ENCODE measurements around the gene NUDT4.
"Not testable (repeated sequence)": the region's sequence is repeated elsewhere in the genome, so short reads cannot be mapped to it uniquely, and the experiment has no call there.

Gene NUDT4

DNA sequence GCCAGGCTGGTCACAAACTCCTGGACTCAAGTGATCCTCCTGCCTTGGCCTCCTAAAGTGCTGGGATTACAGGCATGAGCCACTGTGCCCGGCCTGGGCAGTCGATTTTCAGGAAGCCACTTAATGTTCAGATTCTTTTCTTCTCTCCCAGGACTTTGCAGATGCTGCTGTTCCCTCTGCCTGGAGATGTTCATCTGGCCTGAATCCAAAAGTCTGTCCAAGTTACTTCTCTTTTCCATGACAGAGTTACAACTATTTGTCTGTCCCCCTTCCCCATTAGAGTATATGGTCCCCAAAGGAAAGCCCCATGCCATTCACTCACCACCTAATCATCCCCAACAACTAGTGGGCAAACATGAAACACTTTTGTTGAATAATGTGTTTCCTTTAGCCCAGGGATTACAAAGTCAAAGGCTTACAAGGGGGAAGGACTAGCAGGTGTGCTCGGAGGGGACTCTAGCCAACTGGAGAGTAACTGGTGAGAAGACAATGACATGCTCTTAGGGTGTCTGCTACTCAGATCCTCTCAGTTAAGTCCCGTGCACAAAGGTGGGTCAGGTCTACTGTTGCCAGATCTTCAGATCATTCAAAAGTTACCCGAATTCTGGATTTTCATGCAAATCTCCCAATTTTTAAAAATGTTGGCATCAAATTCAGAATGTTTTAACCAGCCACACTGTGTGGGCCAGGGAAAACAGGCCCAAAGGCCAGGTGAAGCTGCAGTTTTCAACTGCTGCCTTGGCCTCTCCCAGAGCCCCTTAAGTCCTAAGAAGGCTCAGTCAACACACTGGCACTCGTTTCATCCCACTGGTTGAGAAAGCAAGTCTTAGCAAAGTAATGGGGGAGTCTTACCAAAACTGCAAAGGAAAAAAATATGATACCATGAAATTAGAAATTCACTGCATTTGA, 29.6 kb downstream of the NUDT4 start:
- TF ChIP-seq POLR2A (IDR thresholded peaks at IDR 0.05; ENCODE audit: low read depth, low read length) (no peak; the same call in 1 of the 2 replicates), POLR2AphosphoS5 (IDR thresholded peaks at IDR 0.05; ENCODE audit: low read depth, low read length) (no peak), TAF1 (IDR thresholded peaks at IDR 0.05; ENCODE audit: borderline replicate concordance, low read depth, low read length) (no peak)
- no peak for DNase-seq (ENCODE audit: insufficient read length)
- no peak for FAIRE-seq

DNA sequence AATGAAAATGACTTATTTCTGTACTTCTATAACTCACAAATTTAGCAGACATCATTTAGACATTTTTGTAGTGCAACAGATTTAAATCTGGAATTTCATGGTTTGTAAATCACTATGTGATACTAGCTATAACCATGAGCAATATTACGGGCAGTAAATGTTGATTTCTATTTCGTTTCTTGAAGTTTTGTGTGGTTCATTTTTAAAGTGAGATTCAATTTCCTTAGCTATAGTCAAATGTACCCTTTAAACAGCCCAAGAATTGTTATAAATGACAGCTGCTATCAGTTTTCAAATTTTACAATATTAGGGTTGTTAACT, 30.2 kb downstream of the NUDT4 start:
- FAIRE-seq = no peak
- TF ChIP-seq POLR2A (IDR thresholded peaks at IDR 0.05; ENCODE audit: low read depth, low read length) (no peak), POLR2AphosphoS5 (IDR thresholded peaks at IDR 0.05; ENCODE audit: low read depth, low read length) (no peak), TAF1 (IDR thresholded peaks at IDR 0.05; ENCODE audit: borderline replicate concordance, low read depth, low read length) (no peak)
- no peak for DNase-seq (ENCODE audit: insufficient read length)

DNA sequence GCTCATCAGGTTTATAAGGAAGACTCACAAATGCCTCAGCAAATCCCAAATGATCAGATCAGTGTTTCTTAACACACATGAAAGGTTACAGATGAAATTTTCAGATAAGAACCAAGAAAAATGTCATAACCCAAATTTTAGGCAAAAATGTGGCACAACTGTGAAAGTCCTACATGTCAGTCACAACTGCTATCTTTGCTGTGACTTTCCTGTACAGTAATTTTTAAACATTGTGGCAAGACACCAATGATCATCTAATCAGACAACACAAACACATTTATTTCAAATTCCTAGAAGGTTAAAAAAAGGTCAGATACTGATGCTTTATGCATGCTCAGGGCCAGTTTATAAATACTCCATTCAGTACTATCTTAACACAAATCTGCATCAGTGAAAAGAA, 31.1 kb downstream of the NUDT4 start:
- FAIRE-seq (no peak), DNase-seq (ENCODE audit: insufficient read length) (no peak)
- TF ChIP-seq POLR2AphosphoS5 (IDR thresholded peaks at IDR 0.05; ENCODE audit: low read depth, low read length) = no peak
- TF ChIP-seq POLR2A (IDR thresholded peaks at IDR 0.05; ENCODE audit: low read depth, low read length) = no peak
- no peak for TF ChIP-seq TAF1 (IDR thresholded peaks at IDR 0.05; ENCODE audit: borderline replicate concordance, low read depth, low read length)

DNA sequence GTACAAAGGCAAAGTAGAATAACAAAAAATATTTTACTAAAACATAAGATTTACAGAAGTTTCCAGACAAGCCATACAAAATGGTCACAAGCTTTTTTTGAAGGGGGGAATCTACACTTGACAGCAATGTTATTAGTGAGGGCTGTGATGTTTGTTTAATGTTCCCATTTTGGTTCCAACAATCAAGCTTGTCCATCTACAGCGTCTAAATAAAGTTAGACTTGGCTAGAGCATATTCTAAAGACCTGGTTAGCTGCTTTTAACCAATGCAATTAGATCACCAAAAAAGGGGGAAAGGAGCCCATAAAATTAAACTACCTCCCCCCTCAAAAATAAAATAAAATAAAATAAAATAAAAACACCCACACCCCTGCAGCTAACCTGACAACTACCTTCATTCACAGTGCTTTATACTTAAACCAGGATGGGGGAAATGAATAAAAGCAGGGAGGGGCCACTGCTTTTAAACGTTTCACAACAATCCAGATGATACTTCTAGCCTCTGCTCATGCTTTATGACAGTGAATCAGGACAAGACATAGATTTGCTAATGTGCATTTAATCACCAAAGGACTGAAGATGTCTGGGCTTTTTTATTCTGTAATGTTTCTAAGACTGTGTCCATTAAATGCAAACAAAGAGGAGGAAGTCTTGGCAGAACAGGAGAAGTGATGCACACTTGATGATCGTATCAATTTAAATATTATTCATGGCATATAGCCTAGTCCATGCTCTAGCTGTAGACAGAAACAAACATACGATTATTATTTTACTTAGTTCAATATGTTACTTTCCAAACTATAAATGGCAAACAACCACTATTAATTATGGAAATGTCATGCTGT, 31.8 kb downstream of the NUDT4 start:
- FAIRE-seq = peak; percentile 63
- DNase-seq (ENCODE audit: insufficient read length) = not testable (repeated sequence)

DNA sequence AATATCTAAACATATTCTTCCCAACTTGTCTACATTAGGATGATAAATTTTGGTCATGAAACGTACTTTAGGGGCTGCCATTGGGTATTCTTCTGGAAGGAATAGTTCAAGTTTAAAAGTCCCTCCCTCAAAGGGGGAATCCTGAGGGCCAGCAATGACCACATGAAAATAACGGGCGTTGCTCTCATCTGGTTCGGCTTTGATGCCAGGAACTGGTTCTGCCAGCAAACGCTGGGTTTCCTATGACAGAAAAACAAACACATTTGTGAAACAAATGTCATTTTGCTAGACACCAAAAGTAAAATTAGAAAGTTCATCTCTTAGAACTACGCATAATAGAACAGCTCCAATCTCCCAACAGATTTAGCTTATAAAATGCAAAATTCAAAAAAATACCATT, 33.3 kb downstream of the NUDT4 start:
- FAIRE-seq; DNase-seq (ENCODE audit: insufficient read length): not testable (repeated sequence)

DNA sequence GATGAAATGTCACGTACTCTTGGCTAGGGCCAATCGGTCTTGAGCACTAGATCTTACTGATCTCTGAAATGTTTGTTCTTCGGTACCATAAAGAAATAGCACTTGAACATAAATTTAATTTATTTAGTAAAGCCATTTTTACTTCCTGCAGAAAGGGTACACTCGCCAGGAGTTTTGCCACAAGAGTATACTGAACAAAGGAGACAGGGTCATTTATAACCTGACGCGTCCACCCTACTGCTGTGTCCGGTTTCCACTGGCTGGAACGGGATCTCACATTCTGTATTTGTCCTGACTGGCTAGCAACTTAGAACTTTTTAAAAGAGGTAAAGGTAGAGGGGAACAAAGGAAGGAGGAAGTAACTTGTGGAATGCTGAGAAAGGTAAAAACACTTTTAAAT, 34.7 kb downstream of the NUDT4 start:
- not testable (repeated sequence) for FAIRE-seq; DNase-seq (ENCODE audit: insufficient read length)

DNA sequence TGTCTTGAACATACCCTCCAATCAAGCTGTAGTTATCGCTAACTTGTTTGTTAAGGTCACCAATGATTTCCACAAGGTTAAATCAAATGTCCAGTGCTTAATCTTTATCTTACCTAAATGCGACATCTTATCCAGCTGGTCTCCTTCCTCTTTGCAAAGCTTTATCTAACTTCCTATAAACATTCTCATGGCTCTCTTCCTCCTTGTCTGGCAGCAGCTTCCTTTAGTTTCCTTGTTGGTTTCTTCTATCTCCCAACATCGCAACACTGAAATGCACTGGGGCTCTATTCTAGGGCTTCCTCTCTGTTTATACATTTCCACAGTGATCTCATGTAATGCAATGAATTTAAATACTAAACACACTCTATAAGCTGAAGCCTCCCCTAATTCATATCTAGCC, 35.3 kb downstream of the NUDT4 start:
- DNase-seq (ENCODE audit: insufficient read length) (no peak), FAIRE-seq (no peak)
- no peak for TF ChIP-seq POLR2AphosphoS5 (IDR thresholded peaks at IDR 0.05; ENCODE audit: low read depth, low read length)
- TF ChIP-seq POLR2A (IDR thresholded peaks at IDR 0.05; ENCODE audit: low read depth, low read length) = no peak
- no peak for TF ChIP-seq TAF1 (IDR thresholded peaks at IDR 0.05; ENCODE audit: borderline replicate concordance, low read depth, low read length)

DNA sequence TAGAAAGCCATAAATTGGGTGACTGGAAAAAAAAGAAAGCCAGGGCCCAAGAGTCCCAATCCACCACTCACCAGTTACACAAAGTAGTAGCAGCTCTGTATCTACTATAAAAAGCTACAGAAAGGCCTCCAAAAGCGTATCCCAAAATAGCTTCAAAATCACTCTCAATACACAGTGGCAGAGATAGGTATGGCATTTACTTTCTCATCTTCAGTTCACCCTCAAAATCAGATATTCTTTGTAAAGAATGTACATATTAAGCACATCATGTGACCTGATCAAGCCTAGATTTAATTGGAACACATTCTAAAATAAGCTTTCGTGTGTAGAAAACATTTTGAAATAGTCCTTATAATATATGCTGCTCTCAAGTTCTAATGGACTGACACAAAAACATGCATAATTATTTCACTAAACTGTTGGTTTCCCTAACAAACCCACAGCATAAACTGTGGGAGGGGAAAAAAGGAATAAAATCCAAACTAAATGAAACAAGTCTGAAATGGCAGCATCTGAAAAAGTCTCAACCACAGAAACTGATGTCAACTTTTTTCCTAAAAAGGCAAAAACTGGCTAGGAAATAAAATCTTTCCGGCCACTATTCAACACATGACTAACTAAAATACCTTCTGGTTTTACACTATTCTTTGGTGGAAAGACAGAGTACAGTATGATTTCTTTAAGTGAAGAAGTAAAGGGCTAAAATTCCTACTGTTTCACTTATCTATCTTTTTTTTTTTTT, 38.2 kb downstream of the NUDT4 start:
- no peak for TF ChIP-seq TAF1 (IDR thresholded peaks at IDR 0.05; ENCODE audit: borderline replicate concordance, low read depth, low read length)
- no peak for TF ChIP-seq POLR2AphosphoS5 (IDR thresholded peaks at IDR 0.05; ENCODE audit: low read depth, low read length)
- TF ChIP-seq POLR2A (IDR thresholded peaks at IDR 0.05; ENCODE audit: low read depth, low read length) = no peak
- FAIRE-seq (peak; percentile 58), DNase-seq (ENCODE audit: insufficient read length) (no peak)

DNA sequence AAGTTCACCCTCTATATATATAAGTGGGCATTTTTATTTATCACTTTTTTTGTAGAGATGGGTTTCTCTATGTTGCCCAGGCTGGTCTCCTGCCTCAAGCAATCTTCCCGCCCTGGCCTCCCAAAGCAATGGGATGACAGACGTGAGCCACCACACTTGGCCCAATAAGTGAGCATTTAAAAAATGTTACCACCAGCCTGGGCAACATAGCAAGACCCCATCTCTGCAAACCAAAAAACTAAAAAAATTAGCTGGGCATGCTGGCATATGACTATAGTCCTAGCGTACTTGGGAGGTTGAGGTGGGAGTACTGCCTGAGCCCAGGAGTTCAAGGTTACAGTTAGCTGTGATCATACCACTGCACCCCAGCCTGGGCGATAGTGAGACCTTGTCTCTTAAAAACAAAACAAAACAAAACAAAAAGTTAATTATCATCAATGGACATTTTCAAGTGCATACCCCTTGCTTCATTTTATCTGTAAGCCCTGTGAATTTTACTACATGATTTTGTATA, 40.3 kb downstream of the NUDT4 start:
- DNase-seq (ENCODE audit: insufficient read length) = no peak
- TF ChIP-seq POLR2AphosphoS5 (IDR thresholded peaks at IDR 0.05; ENCODE audit: low read depth, low read length) = no peak
- TF ChIP-seq POLR2A (IDR thresholded peaks at IDR 0.05; ENCODE audit: low read depth, low read length) = no peak
- TF ChIP-seq TAF1 (IDR thresholded peaks at IDR 0.05; ENCODE audit: borderline replicate concordance, low read depth, low read length) = no peak
- FAIRE-seq = no peak

DNA sequence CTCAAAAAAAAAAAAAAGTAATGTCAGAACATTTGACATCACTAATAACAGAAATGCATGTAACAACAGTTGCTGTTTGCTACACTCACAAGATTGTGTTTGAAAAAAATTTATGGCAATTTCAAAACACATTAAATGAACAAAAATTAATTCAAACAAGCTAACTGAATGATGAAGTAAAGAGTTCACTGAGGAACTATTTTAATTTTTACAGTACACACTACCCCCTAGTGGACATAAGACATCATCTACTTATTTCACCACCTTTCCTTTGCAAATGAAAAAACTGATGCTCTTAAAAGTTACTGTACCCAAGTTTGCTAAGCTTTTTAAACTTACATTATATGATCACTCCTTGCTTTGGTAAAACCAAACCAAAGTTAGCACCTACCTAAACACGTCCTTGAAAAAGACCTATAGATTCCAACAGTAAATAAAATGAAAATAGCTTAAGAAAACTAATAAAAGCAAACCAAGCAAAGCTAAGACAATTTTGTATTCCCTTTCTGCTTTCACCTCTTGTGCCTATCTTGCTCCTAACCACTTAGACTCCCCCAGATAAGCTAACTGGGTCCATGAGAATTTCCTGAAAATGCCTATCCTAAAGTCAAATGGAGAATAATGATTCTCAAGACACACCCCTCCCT, 41.8 kb downstream of the NUDT4 start:
- no peak for DNase-seq (ENCODE audit: insufficient read length)
- no peak for FAIRE-seq
- no peak for TF ChIP-seq POLR2AphosphoS5 (IDR thresholded peaks at IDR 0.05; ENCODE audit: low read depth, low read length)
- no peak for TF ChIP-seq POLR2A (IDR thresholded peaks at IDR 0.05; ENCODE audit: low read depth, low read length)
- TF ChIP-seq TAF1 (IDR thresholded peaks at IDR 0.05; ENCODE audit: borderline replicate concordance, low read depth, low read length) = no peak

DNA sequence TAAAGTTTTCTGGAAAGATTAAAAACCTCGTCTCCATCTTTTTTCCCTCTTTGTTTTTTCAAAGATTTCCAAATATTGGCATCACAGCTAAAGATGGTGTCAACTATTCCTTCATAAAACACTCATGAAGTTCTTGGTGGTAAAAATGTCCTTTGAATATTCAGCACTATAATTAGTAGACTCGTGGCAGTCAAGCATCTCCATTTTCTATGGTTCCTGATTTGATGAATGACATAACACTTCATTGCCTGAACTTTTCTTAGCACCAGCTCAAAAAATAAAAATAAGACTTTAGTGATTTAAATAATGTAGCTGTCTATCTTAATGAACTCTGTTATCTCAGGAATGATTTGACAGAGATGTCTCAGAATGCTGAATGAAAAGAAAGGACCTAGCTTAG, 44.3 kb downstream of the NUDT4 start:
- TF ChIP-seq POLR2A (IDR thresholded peaks at IDR 0.05; ENCODE audit: low read depth, low read length) = no peak
- TF ChIP-seq POLR2AphosphoS5 (IDR thresholded peaks at IDR 0.05; ENCODE audit: low read depth, low read length) = no peak
- no peak for TF ChIP-seq TAF1 (IDR thresholded peaks at IDR 0.05; ENCODE audit: borderline replicate concordance, low read depth, low read length)
- no peak for FAIRE-seq

More for the DNA sequence above, 44.3 kb downstream of the NUDT4 start:
- no peak for DNase-seq (ENCODE audit: insufficient read length)

Measured in GM12892 (cell line).